Progenitor cell of endocrine pancreas (in vitro differentiated cells): ENCODE results near the gene COX10. TPM values are rescaled to one million over a fixed set of nuclear protein-coding genes. Genes with fewer than 3 reads are reported as not detected.

Experiments used
- DNase-seq: peaks from one replicate; pipeline ENCODE4 v3.0.0; 2021; ENCODE audit warnings: low spot score; ENCODE audit not compliant: unreplicated experiment
- H3K27ac Mint-ChIP-seq: 2 replicates; pipeline ENCODE4 v1.8.0; 2021; ENCODE audit warnings: mild to moderate bottlenecking, moderate library complexity, mixed read lengths
- H3K27me3 Mint-ChIP-seq: 2 replicates; pipeline ENCODE4 v1.8.0; 2021; ENCODE audit warnings: mixed read lengths
- H3K36me3 Mint-ChIP-seq: 2 replicates; pipeline ENCODE4 v1.8.0; 2022; ENCODE audit warnings: mixed read lengths; ENCODE audit not compliant: insufficient read depth
- H3K4me1 Mint-ChIP-seq: 2 replicates; pipeline ENCODE4 v1.8.0; 2021; ENCODE audit warnings: low read depth, mixed read lengths
- H3K4me3 Mint-ChIP-seq: 2 replicates; pipeline ENCODE4 v1.8.0; 2021; ENCODE audit warnings: low read depth, mild to moderate bottlenecking, moderate library complexity, mixed read lengths
- H3K9me3 Mint-ChIP-seq: 2 replicates; pipeline ENCODE4 v1.8.0; 2021; ENCODE audit warnings: low read depth, mixed read lengths
- CTCF ChIP-seq: fragments of 200-600 bp; sonication (generic); IDR thresholded peaks from one replicate; pipeline ENCODE4 v1.5.0; 2021; ENCODE audit warnings: antibody characterized with exemption, mild to moderate bottlenecking; ENCODE audit not compliant: unreplicated experiment
- total RNA-seq: library from RNA; stranded (reverse); gene quantifications from 2 replicates; pipeline ENCODE4 v1.2.1, GENCODE V29; 2021

The COX10 gene
- total RNA-seq, 1 donor from 2014 or later = 24.0 TPM

- H3K9me3 Mint-ChIP-seq = peaks cover 4% of the 10 kb centered on the region
- no peak overlapping the region for H3K4me3 Mint-ChIP-seq
- H3K4me1 Mint-ChIP-seq = peaks cover 5% of the 10 kb centered on the region
- no peaks in the 10 kb centered on the region for H3K36me3 Mint-ChIP-seq
- no peaks in the 10 kb centered on the region for H3K27me3 Mint-ChIP-seq
- no peak for TF ChIP-seq CTCF
- peak overlapping the region; percentile 11 for H3K27ac Mint-ChIP-seq
- no peak for DNase-seq
Measured at GRCh38 chr17:14153374-14153773, 84.1 kb downstream of the COX10 start.

DNA sequence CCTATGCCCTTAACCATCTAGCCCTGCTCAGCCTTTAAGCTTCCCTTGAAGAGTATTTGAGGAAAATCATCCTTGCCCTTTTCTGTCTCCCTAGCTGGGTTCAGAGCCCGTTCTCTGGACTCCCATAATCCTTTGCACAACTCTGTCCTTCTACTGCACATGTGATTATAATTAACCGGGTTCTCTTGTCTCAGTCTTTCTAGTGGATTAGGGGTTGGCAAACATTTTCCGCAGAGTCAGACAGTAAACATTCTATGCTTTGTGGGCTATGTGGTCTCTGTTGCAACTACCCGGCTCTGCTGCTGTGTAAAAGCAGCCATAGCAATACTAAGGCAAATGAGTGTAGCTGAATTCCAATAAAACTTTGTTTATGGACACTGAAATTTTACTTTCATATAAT lies 87.4 kb downstream of the COX10 start:
- H3K4me1 Mint-ChIP-seq = peaks cover 4% of the 10 kb centered on the region
- H3K36me3 Mint-ChIP-seq = peaks cover 2% of the 10 kb centered on the region
- H3K4me3 Mint-ChIP-seq = no peak overlapping the region
- no peaks in the 10 kb centered on the region for H3K27me3 Mint-ChIP-seq
- no peak for DNase-seq
- TF ChIP-seq CTCF = no peak
- H3K9me3 Mint-ChIP-seq = peaks cover 4% of the 10 kb centered on the region
- no peak overlapping the region for H3K27ac Mint-ChIP-seq

DNA sequence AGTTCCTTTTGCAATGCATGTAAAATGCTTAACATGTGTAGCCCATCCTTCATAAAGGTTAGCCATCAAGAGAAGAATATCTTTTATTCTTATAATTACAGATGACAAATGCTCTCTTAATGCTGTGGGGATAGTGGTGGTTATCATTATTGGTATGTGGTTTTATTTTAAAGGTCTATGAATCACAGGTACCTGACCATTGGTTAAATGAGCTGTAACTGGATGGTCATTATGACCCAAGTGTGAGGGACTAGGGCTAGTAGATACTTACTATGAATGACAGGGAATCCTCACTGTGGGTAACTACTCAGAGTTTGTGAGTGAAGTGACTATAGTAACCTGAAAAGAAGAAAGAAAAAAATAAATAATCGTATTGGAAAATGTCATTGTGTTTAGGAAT lies 88.5 kb downstream of the COX10 start:
- Mint-ChIP-seq H3K27me3 (no peaks in the 10 kb centered on the region), H3K4me1 (peaks cover 4% of the 10 kb centered on the region), H3K9me3 (peaks cover 4% of the 10 kb centered on the region), H3K36me3 (peaks cover 2% of the 10 kb centered on the region), H3K27ac (no peak overlapping the region), H3K4me3 (no peak overlapping the region)
- no peak for DNase-seq
- TF ChIP-seq CTCF = no peak

DNA sequence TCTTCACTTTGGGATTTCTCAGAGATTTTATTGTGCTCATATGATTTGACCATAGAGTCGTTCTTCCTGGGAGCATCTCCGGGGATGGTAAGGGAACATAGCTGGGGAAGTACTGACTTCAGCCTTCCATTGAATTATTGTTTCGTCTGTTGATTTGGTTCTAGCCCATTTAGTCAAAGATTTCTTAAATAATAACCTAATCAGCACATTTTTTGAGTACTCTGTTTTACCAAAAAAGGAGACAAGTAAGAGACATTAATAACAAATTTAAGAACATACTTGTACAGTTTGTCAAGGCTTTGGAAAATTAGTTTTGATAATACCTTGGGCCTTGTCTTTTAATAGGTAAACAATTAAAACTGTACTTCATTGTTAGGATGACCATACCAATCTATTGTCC lies 89.4 kb downstream of the COX10 start:
- no peak for TF ChIP-seq CTCF
- DNase-seq = no peak
- H3K4me3 Mint-ChIP-seq = no peak overlapping the region
- peaks cover 4% of the 10 kb centered on the region for H3K36me3 Mint-ChIP-seq
- peaks cover 4% of the 10 kb centered on the region for H3K9me3 Mint-ChIP-seq
- peaks cover 4% of the 10 kb centered on the region for H3K4me1 Mint-ChIP-seq
- no peaks in the 10 kb centered on the region for H3K27me3 Mint-ChIP-seq
- H3K27ac Mint-ChIP-seq = no peak overlapping the region

- Mint-ChIP-seq H3K27me3 (no peaks in the 10 kb centered on the region), H3K4me3 (no peak overlapping the region), H3K4me1 (peaks cover 14% of the 10 kb centered on the region), H3K27ac (no peak overlapping the region), H3K36me3 (peaks cover 4% of the 10 kb centered on the region), H3K9me3 (no peaks in the 10 kb centered on the region)
- TF ChIP-seq CTCF = no peak
- DNase-seq = no peak
Measured at GRCh38 chr17:14161419-14161818, 92.1 kb downstream of the COX10 start.
